Measurements from ENCODE around the gene ERMARD.
A peak's percentile ranks its signal among the peaks of the same experiment; 100 is the strongest.

Gene ERMARD

GRCh38 chr6:169786349-169786748, 34.9 kb downstream of the ERMARD start:
- DNase-seq (ENCODE audit: low read depth, low spot score), result no peak
- no peak overlapping the region for H3K4me3 ChIP-seq (ENCODE audit: low read depth, low read length)
- TF ChIP-seq, protein P1, sequence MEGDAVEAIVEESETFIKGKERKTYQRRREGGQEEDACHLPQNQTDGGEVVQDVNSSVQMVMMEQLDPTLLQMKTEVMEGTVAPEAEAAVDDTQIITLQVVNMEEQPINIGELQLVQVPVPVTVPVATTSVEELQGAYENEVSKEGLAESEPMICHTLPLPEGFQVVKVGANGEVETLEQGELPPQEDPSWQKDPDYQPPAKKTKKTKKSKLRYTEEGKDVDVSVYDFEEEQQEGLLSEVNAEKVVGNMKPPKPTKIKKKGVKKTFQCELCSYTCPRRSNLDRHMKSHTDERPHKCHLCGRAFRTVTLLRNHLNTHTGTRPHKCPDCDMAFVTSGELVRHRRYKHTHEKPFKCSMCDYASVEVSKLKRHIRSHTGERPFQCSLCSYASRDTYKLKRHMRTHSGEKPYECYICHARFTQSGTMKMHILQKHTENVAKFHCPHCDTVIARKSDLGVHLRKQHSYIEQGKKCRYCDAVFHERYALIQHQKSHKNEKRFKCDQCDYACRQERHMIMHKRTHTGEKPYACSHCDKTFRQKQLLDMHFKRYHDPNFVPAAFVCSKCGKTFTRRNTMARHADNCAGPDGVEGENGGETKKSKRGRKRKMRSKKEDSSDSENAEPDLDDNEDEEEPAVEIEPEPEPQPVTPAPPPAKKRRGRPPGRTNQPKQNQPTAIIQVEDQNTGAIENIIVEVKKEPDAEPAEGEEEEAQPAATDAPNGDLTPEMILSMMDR (IDR thresholded peaks at IDR 0.05; ENCODE audit: low read depth, low read length), result no peak
- in situ Hi-C loops (cut with HindIII; ENCODE audit: low sequenced_read_pairs), result no loop called here

GRCh38 chr6:169787797-169788196, 36.4 kb downstream of the ERMARD start:
- H3K4me3 ChIP-seq (ENCODE audit: low read depth, low read length), result no peak overlapping the region
- DNase-seq (ENCODE audit: low read depth, low spot score), result no peak
- TF ChIP-seq, protein P1 (IDR thresholded peaks at IDR 0.05; ENCODE audit: low read depth, low read length), result no peak
- in situ Hi-C loops (cut with HindIII; ENCODE audit: low sequenced_read_pairs), result no loop called here

- no peak overlapping the region for H3K4me3 ChIP-seq (ENCODE audit: low read depth, low read length)
- in situ Hi-C loops (cut with HindIII; ENCODE audit: low sequenced_read_pairs), result no loop called here
- no peak for DNase-seq (ENCODE audit: low read depth, low spot score)
- TF ChIP-seq, protein P1 (IDR thresholded peaks at IDR 0.05; ENCODE audit: low read depth, low read length), result no peak
These were observed 37.4 kb downstream of the ERMARD start for GRCh38 chr6:169788809-169789145.

GRCh38 chr6:169789146-169789943, 37.9 kb downstream of the ERMARD start:
- no peak for DNase-seq (ENCODE audit: low read depth, low spot score)
- H3K4me3 ChIP-seq (ENCODE audit: low read depth, low read length), result peak overlapping the region; percentile 50
- TF ChIP-seq, protein P1 (IDR thresholded peaks at IDR 0.05; ENCODE audit: low read depth, low read length), result no peak
- in situ Hi-C loops (cut with HindIII; ENCODE audit: low sequenced_read_pairs), result no loop called here

DNA sequence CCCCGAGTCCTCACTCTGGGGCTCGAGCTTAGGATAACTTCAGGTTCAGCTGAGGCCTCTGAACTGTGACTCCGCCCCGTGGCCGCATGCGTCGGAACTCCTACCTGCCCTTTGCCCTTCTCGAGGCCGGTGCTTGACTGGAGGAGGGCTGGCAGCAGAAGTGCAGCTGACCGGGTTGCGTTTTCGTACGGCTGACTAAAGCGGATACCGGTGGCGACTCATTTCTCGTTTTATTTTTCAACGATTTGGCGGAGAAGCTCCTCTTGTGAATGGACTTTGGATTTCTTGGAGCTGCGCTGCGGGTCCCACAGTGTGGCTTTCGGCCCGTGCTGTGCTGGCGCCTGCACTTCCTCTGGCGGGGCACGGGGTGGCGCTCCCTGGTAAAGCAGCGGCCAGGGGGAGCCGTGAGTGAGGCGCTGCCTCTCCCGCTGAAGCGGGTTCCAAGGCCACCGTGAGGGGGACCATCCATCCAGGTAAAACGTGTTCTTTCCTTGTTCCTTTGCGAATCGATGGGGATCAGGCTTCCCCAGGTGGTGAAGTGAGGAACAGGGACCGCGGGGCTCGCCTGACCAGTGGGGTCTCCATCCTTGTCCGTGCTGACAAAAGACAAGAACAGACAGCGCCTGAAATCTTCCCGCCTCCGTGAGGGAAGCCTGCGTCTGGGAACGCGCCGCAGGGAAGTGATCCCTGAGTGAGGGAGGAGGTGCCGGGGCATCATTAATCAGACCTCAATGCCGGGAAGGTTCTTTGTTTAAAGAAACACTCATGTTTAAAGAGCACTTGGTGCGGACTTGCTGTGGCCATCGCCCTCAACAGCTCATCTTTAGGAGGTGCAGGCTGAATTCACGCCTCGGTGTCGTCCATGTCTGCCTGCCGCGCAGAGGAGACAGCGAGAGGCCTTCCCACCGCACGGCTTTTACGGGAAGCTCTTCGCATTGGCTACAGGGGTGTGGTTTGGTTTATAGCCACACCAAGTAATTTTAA, 38.8 kb downstream of the ERMARD start:
- H3K4me3 ChIP-seq (ENCODE audit: low read depth, low read length), result peak overlapping the region; percentile 50
- in situ Hi-C loops (cut with HindIII; ENCODE audit: low sequenced_read_pairs), result no loop called here
- TF ChIP-seq, protein P1 (IDR thresholded peaks at IDR 0.05; ENCODE audit: low read depth, low read length), result peak; percentile 100
- peak; percentile 77 for DNase-seq (ENCODE audit: low read depth, low spot score)

- peak; percentile 18 for DNase-seq (ENCODE audit: low read depth, low spot score)
- TF ChIP-seq, protein P1 (IDR thresholded peaks at IDR 0.05; ENCODE audit: low read depth, low read length), result no peak
- in situ Hi-C loops (cut with HindIII; ENCODE audit: low sequenced_read_pairs), result no loop called here
- H3K4me3 ChIP-seq (ENCODE audit: low read depth, low read length), result no peak overlapping the region
These were observed 40.3 kb downstream of the ERMARD start for GRCh38 chr6:169791721-169792131.

Measured in astrocyte of the spinal cord (primary cell).